Lower leg skin (tissue), 3 donors: ENCODE results near the gene RALGAPA1.
"Not testable (repeated sequence)": the region's sequence is repeated elsewhere in the genome, so short reads cannot be mapped to it uniquely, and the experiment has no call there.

ENCODE experiments used
- POLR2A ChIP-seq, 2 donors: fragments of 450-650 bp; IDR thresholded peaks; one replicate each; pipeline ENCODE4 v1.6.1; 2016 to 2017; ENCODE audit warnings: antibody characterized with exemption in 2 of 2, mild to moderate bottlenecking in 1 of 2, moderate library complexity in 1 of 2
- TF ChIP-seq, protein P1 (sequence below), 3 donors: fragments of 450-650 bp; IDR thresholded peaks; one replicate each; pipeline ENCODE4 v1.5.1; 2016; ENCODE audit warnings: antibody characterized with exemption in 3 of 3, mild to moderate bottlenecking in 3 of 3, moderate library complexity in 2 of 3

DNA sequence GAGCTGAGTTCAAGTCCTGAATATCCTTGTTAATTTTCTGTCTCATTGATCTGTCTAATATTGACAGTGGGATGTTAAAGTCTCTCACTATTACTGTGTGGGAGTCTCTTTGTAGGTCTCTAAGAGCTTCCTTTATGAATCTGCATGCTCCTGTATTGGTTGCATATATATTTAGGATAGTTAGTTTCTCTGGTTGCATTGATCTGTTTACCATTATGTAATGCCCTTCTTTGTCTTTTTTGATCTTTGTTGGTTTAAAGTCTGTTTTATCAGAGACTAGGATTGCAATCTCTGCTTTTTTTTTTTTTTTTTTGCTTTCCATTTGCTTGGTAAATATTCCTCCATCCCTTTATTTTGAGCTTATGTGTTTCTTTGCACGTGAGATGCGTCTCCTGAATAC, 32.6 kb upstream of the RALGAPA1 start:
- TF ChIP-seq, protein P1, sequence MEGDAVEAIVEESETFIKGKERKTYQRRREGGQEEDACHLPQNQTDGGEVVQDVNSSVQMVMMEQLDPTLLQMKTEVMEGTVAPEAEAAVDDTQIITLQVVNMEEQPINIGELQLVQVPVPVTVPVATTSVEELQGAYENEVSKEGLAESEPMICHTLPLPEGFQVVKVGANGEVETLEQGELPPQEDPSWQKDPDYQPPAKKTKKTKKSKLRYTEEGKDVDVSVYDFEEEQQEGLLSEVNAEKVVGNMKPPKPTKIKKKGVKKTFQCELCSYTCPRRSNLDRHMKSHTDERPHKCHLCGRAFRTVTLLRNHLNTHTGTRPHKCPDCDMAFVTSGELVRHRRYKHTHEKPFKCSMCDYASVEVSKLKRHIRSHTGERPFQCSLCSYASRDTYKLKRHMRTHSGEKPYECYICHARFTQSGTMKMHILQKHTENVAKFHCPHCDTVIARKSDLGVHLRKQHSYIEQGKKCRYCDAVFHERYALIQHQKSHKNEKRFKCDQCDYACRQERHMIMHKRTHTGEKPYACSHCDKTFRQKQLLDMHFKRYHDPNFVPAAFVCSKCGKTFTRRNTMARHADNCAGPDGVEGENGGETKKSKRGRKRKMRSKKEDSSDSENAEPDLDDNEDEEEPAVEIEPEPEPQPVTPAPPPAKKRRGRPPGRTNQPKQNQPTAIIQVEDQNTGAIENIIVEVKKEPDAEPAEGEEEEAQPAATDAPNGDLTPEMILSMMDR (IDR thresholded peaks at IDR 0.05) = not testable (repeated sequence)
- not testable (repeated sequence) for TF ChIP-seq POLR2A (IDR thresholded peaks at IDR 0.05)
